BJ (cell line): ENCODE measurements around the gene PLSCR4. TPM values are rescaled to one million over a fixed set of nuclear protein-coding genes. Genes with fewer than 3 reads are reported as not detected.

Experiments
- CTCF ChIA-PET: fragments of 350-600 bp; formaldehyde crosslinking; extraction: SDS; loops from one replicate; lab custom pipeline; 2021; ENCODE audit warnings: antibody characterized with exemption, inconsistent platforms; lab: Yijun Ruan, JAX
- POLR2A ChIA-PET: fragments of 300-600 bp; sonication (Branson Sonifier 250); formaldehyde crosslinking; extraction: SDS; loops from one replicate; lab custom pipeline; 2021; ENCODE audit warnings: antibody characterized with exemption; lab: Charles Lee
- DNase-seq: peaks from one replicate; pipeline ENCODE4 v3.0.0-alpha.2; 2011; ENCODE audit warnings: low read depth
- H3K27me3 ChIP-seq: 2 replicates; pipeline ENCODE4 v1.6.0; 2011; ENCODE audit warnings: low read length; ENCODE audit not compliant: control insufficient read depth, insufficient read depth
- H3K36me3 ChIP-seq: 2 replicates; pipeline ENCODE4 v1.5.1; 2011; ENCODE audit warnings: low read length; ENCODE audit not compliant: control insufficient read depth, insufficient read depth
- H3K4me3 ChIP-seq: 2 replicates; pipeline ENCODE4 v1.5.1; 2011; ENCODE audit warnings: low read depth, mild to moderate bottlenecking, control low read depth, low read length
- polyA plus RNA-seq: library from polyadenylated mRNA; depleted of rRNA; stranded (reverse); fragments of >200 nt; gene quantifications from 2 replicates; pipeline ENCODE4 v1.2.3, GENCODE V29; 2011
- TF ChIP-seq, protein P1 (sequence below): IDR thresholded peaks from 2 replicates; pipeline ENCODE4 v1.5.1; 2011; ENCODE audit warnings: low read depth, mild to moderate bottlenecking, control low read depth, inconsistent platforms, low read length, moderate library complexity; ENCODE audit not compliant: insufficient read depth

PLSCR4 gene
- polyA plus RNA-seq, 1 experiment = 28.4 TPM

DNA sequence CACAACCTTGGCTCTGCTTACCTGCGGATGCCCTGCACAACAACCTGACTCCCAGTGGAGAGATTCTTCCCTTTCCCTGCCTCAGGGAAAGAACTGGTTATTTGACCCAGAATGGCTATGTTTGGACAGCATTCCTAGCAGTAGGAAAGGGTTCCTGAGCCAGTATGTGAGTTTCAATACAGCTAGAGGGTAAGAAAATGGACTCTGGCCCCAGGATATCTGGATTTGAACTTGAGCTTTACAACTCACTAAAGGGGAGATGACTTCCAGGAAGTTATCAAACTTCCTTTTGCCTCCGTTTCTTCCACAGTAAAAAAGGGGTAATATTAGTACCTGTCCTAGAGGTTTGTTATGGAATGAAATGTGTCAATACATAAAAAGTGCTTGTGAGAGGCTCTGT lies 28.1 kb upstream of the PLSCR4 start:
- H3K27me3 ChIP-seq = no peaks in the 10 kb centered on the region
- POLR2A ChIA-PET = no interaction called here
- H3K36me3 ChIP-seq = no peaks in the 10 kb centered on the region
- DNase-seq = no peak
- TF ChIP-seq, protein P1, sequence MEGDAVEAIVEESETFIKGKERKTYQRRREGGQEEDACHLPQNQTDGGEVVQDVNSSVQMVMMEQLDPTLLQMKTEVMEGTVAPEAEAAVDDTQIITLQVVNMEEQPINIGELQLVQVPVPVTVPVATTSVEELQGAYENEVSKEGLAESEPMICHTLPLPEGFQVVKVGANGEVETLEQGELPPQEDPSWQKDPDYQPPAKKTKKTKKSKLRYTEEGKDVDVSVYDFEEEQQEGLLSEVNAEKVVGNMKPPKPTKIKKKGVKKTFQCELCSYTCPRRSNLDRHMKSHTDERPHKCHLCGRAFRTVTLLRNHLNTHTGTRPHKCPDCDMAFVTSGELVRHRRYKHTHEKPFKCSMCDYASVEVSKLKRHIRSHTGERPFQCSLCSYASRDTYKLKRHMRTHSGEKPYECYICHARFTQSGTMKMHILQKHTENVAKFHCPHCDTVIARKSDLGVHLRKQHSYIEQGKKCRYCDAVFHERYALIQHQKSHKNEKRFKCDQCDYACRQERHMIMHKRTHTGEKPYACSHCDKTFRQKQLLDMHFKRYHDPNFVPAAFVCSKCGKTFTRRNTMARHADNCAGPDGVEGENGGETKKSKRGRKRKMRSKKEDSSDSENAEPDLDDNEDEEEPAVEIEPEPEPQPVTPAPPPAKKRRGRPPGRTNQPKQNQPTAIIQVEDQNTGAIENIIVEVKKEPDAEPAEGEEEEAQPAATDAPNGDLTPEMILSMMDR = no peak
- CTCF ChIA-PET = interaction anchor here (0.8 kb wide), 1 partner anchor 24 kb away, joined by 3 read pairs; no protein-coding TSS in a partner anchor
- no peak overlapping the region for H3K4me3 ChIP-seq

DNA sequence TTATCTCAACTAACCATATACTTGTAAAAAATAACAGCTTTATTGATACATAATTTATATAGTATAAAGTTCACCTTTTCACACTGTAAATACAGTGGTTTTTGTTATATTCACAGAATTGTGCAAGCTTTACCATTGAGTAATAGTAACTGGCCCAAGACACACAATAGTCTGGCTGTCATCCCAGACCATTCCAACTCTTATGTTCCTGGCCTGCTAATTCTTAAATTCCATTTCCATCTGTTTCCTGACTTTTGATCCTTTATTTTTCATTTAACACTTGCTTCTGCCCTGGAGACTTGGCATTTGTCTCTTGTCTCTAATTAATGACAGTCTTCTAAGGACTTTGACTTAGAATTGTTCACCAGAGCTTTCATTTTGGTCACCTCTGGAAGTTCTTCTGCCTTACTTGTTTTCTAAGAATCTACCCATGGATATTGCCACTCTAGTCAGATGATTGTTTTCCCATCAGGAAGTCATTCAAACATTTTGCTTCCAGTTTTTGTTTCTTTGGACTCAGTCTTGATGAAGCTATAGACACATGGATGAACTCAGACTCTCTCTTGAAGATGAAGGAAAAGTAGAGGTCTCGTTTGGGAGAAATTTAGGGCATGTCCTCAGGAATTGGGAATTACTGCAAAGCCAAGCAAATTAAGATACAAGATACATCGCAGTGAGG lies 27.2 kb upstream of the PLSCR4 start:
- CTCF ChIA-PET = interaction anchor here (1.2 kb wide), 1 partner anchor 13 kb away, joined by 3 read pairs; no protein-coding TSS in a partner anchor
- Histone ChIP-seq H3K36me3 (no peaks in the 10 kb centered on the region), H3K4me3 (no peak overlapping the region), H3K27me3 (no peaks in the 10 kb centered on the region)
- TF ChIP-seq, protein P1 = no peak
- POLR2A ChIA-PET = no interaction called here
- DNase-seq = peak; percentile 85

DNA sequence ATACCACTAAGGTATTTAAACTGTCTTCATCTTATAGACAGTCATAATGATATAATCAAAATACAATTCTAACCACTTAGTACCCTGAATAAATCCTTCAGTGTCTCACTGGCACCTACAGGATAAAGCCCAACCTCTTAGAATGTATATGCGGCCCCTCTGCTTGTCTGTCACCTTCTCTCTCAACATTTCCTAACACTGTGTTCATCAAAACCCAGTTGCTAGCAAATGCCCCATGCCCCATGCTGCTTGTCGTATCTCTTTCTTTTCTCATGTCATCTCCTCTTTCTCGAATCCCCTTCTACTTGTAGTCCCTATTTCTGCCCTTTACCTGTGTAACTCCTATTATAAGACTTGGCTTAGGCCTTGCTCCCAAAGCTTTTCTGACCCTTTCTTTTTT lies 24.6 kb upstream of the PLSCR4 start:
- TF ChIP-seq, protein P1 = no peak
- ChIA-PET POLR2A (no interaction called here), CTCF (no interaction called here)
- no peaks in the 10 kb centered on the region for H3K27me3 ChIP-seq
- no peak overlapping the region for H3K4me3 ChIP-seq
- DNase-seq = no peak
- H3K36me3 ChIP-seq = no peaks in the 10 kb centered on the region

DNA sequence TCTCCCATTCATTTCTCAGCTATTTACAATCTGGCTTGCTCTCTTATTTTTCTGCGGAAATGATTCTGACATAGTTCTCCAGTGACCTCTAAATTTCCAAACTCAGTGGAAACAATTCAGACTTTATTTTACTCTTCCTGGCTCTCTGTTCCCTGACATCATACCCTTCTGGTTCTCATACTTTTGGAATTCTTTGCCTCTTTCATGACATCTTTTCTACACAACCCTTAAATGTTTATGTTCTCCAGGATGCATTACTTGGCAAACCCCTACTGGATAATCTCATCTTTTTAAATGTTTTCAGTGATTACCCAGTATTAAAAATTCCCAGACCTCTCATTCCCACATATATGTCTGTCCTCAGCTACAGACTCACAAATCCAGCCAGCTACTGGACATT lies 23.9 kb upstream of the PLSCR4 start:
- TF ChIP-seq, protein P1 = no peak
- Histone ChIP-seq H3K27me3 (no peaks in the 10 kb centered on the region), H3K4me3 (no peak overlapping the region), H3K36me3 (no peaks in the 10 kb centered on the region)
- CTCF ChIA-PET = no interaction called here
- DNase-seq = peak; percentile 82
- POLR2A ChIA-PET = no interaction called here

DNA sequence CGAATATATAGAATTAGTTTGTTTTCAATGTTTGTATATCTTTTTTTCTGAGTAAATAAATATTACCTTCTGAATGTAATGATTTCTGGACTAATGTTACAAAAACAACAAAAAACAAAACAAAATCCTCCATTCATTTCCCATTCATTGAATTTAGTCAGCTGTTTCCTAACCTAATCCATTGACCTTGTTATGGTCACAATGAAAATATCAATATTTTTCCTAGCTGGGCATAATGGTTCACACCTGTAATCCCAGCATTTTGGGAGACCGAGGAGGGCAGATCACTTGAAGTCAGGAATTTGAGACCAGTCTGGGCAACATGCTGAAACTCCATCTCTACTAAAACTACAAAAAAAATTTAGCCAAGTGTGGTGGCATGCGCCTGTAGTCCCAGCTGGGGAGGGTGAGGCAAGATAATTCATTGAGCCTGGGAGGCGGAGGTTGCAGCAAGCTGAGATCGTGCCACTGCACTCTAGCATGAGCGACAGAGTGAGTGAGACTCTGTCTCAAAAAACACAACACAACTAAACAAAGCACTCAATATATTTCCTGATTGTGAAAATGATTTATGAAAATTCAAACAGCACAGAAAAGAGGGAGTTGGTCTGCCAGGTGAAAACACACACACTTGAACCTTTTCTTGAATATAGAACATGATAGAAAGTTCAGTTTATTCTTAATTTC lies 23.0 kb upstream of the PLSCR4 start:
- Histone ChIP-seq H3K4me3 (no peak overlapping the region), H3K36me3 (no peaks in the 10 kb centered on the region), H3K27me3 (no peaks in the 10 kb centered on the region)
- ChIA-PET CTCF (no interaction called here), POLR2A (no interaction called here)
- DNase-seq = no peak
- TF ChIP-seq, protein P1 = no peak
